ENCODE measurements around the gene NFIX. TPM values are rescaled to one million over a fixed set of nuclear protein-coding genes. Genes with fewer than 3 reads are reported as not detected.

The NFIX gene
- total RNA-seq, 2 experiments from 2014 or later, result 0.40 to 1.4 TPM

- ChIA-PET POLR2A (no interaction called here), CTCF (no interaction called here)
- no peak for DNase-seq
- H3K9me3 Mint-ChIP-seq (ENCODE audit: insufficient read depth), result no peaks in the 10 kb centered on the region
- no peak overlapping the region for H3K27ac Mint-ChIP-seq
- H3K4me1 Mint-ChIP-seq (ENCODE audit: low read depth), result peaks cover 17% of the 10 kb centered on the region
- H3K4me3 Mint-ChIP-seq, result no peak overlapping the region
- no peak for ATAC-seq
- H3K36me3 Mint-ChIP-seq (ENCODE audit: low read depth), result no peaks in the 10 kb centered on the region
- peaks cover 60% of the 10 kb centered on the region for H3K27me3 Mint-ChIP-seq (ENCODE audit: low read depth)
Observed at GRCh38 chr19:13019332-13019731, 24.1 kb downstream of the NFIX start.

- Mint-ChIP-seq H3K4me3 (no peak overlapping the region), H3K27ac (no peak overlapping the region), H3K9me3 (ENCODE audit: insufficient read depth) (no peaks in the 10 kb centered on the region), H3K36me3 (ENCODE audit: low read depth) (no peaks in the 10 kb centered on the region), H3K4me1 (ENCODE audit: low read depth) (peaks cover 17% of the 10 kb centered on the region), H3K27me3 (ENCODE audit: low read depth) (peaks cover 60% of the 10 kb centered on the region)
- ChIA-PET CTCF (interaction anchor here (2.4 kb wide), 1 partner anchor 55 kb away, joined by 10 read pairs; no protein-coding TSS in a partner anchor), POLR2A (no interaction called here)
- DNase-seq (no peak), ATAC-seq (no peak)
Observed at GRCh38 chr19:13020002-13020414, 24.7 kb downstream of the NFIX start.

GRCh38 chr19:13022111-13022858 lies 27.0 kb downstream of the NFIX start:
- H3K36me3 Mint-ChIP-seq (ENCODE audit: low read depth), result no peaks in the 10 kb centered on the region
- H3K9me3 Mint-ChIP-seq (ENCODE audit: insufficient read depth), result no peaks in the 10 kb centered on the region
- no peak overlapping the region for H3K27ac Mint-ChIP-seq
- ChIA-PET POLR2A (no interaction called here), CTCF (interaction anchor here (1.5 to 4.1 kb wide), 6 partner anchors 12 to 72 kb away, joined by 4 to 22 read pairs (median 8); no protein-coding TSS in a partner anchor)
- DNase-seq (no peak), ATAC-seq (no peak)
- H3K4me3 Mint-ChIP-seq, result no peak overlapping the region
- peaks cover 17% of the 10 kb centered on the region for H3K4me1 Mint-ChIP-seq (ENCODE audit: low read depth)
- H3K27me3 Mint-ChIP-seq (ENCODE audit: low read depth), result peaks cover 50% of the 10 kb centered on the region

GRCh38 chr19:13022859-13023636 lies 27.8 kb downstream of the NFIX start:
- Mint-ChIP-seq H3K9me3 (ENCODE audit: insufficient read depth) (no peaks in the 10 kb centered on the region), H3K27ac (no peak overlapping the region), H3K4me3 (peak overlapping the region; percentile 65), H3K36me3 (ENCODE audit: low read depth) (no peaks in the 10 kb centered on the region), H3K4me1 (ENCODE audit: low read depth) (peaks cover 17% of the 10 kb centered on the region), H3K27me3 (ENCODE audit: low read depth) (peaks cover 45% of the 10 kb centered on the region)
- ATAC-seq, result no peak
- ChIA-PET POLR2A (no interaction called here), CTCF (interaction anchor here (1.0 to 4.1 kb wide), 5 partner anchors 11 to 71 kb away, joined by 5 to 22 read pairs (median 6); no protein-coding TSS in a partner anchor)
- no peak for DNase-seq

- Mint-ChIP-seq H3K36me3 (ENCODE audit: low read depth) (no peaks in the 10 kb centered on the region), H3K27ac (no peak overlapping the region), H3K9me3 (ENCODE audit: insufficient read depth) (no peaks in the 10 kb centered on the region), H3K4me1 (ENCODE audit: low read depth) (peaks cover 17% of the 10 kb centered on the region), H3K27me3 (ENCODE audit: low read depth) (peaks cover 45% of the 10 kb centered on the region), H3K4me3 (peak overlapping the region; percentile 65)
- ATAC-seq (no peak), DNase-seq (no peak)
- POLR2A ChIA-PET, result no interaction called here
- CTCF ChIA-PET, result interaction anchor here (1.0 to 4.1 kb wide), 2 partner anchors 10 to 38 kb away, joined by 6 to 22 read pairs; no protein-coding TSS in a partner anchor
Observed at GRCh38 chr19:13023656-13024055, 28.4 kb downstream of the NFIX start.

- Mint-ChIP-seq H3K4me3 (peak overlapping the region; percentile 56), H3K36me3 (ENCODE audit: low read depth) (no peaks in the 10 kb centered on the region), H3K27ac (no peak overlapping the region), H3K9me3 (ENCODE audit: insufficient read depth) (no peaks in the 10 kb centered on the region), H3K27me3 (ENCODE audit: low read depth) (peaks cover 45% of the 10 kb centered on the region), H3K4me1 (ENCODE audit: low read depth) (peaks cover 17% of the 10 kb centered on the region)
- ATAC-seq, result peak; percentile 36
- ChIA-PET CTCF (interaction anchor here (1.0 to 4.1 kb wide), 3 partner anchors 10 to 59 kb away, joined by 3 to 22 read pairs (median 6); no protein-coding TSS in a partner anchor), POLR2A (no interaction called here)
- DNase-seq, result no peak
Observed at GRCh38 chr19:13024126-13024950, 29.1 kb downstream of the NFIX start.

GRCh38 chr19:13024951-13025697 lies 29.8 kb downstream of the NFIX start:
- Mint-ChIP-seq H3K27me3 (ENCODE audit: low read depth) (peaks cover 40% of the 10 kb centered on the region), H3K4me3 (no peak overlapping the region), H3K4me1 (ENCODE audit: low read depth) (peaks cover 17% of the 10 kb centered on the region), H3K36me3 (ENCODE audit: low read depth) (no peaks in the 10 kb centered on the region), H3K27ac (no peak overlapping the region), H3K9me3 (ENCODE audit: insufficient read depth) (no peaks in the 10 kb centered on the region)
- CTCF ChIA-PET, result interaction anchor here (1.2 kb wide), 1 partner anchor 60 kb away, joined by 3 read pairs; no protein-coding TSS in a partner anchor
- POLR2A ChIA-PET, result no interaction called here
- ATAC-seq (no peak), DNase-seq (no peak)

GRCh38 chr19:13025819-13026456 lies 30.7 kb downstream of the NFIX start:
- POLR2A ChIA-PET, result no interaction called here
- ATAC-seq (no peak), DNase-seq (no peak)
- peaks cover 36% of the 10 kb centered on the region for H3K27me3 Mint-ChIP-seq (ENCODE audit: low read depth)
- H3K9me3 Mint-ChIP-seq (ENCODE audit: insufficient read depth), result no peaks in the 10 kb centered on the region
- no peaks in the 10 kb centered on the region for H3K36me3 Mint-ChIP-seq (ENCODE audit: low read depth)
- CTCF ChIA-PET, result no interaction called here
- H3K4me1 Mint-ChIP-seq (ENCODE audit: low read depth), result peaks cover 17% of the 10 kb centered on the region
- H3K27ac Mint-ChIP-seq, result no peak overlapping the region
- H3K4me3 Mint-ChIP-seq, result no peak overlapping the region

- peaks cover 17% of the 10 kb centered on the region for H3K4me1 Mint-ChIP-seq (ENCODE audit: low read depth)
- DNase-seq, result no peak
- ChIA-PET CTCF (interaction anchor here (4.4 to 8.2 kb wide), 3 partner anchors 18 to 48 kb away, joined by 22 to 52 read pairs (median 29); no protein-coding TSS in a partner anchor), POLR2A (no interaction called here)
- H3K27me3 Mint-ChIP-seq (ENCODE audit: low read depth), result peaks cover 36% of the 10 kb centered on the region
- H3K36me3 Mint-ChIP-seq (ENCODE audit: low read depth), result no peaks in the 10 kb centered on the region
- no peak for ATAC-seq
- no peaks in the 10 kb centered on the region for H3K9me3 Mint-ChIP-seq (ENCODE audit: insufficient read depth)
- H3K4me3 Mint-ChIP-seq, result no peak overlapping the region
- H3K27ac Mint-ChIP-seq, result no peak overlapping the region
Observed at GRCh38 chr19:13026462-13027370, 31.4 kb downstream of the NFIX start.

- CTCF ChIA-PET, result interaction anchor here (1.2 to 8.2 kb wide), 4 partner anchors 17 to 62 kb away, joined by 5 to 52 read pairs (median 26); no protein-coding TSS in a partner anchor
- Mint-ChIP-seq H3K4me3 (no peak overlapping the region), H3K9me3 (ENCODE audit: insufficient read depth) (no peaks in the 10 kb centered on the region), H3K4me1 (ENCODE audit: low read depth) (peaks cover 15% of the 10 kb centered on the region), H3K27me3 (ENCODE audit: low read depth) (peaks cover 29% of the 10 kb centered on the region), H3K27ac (no peak overlapping the region), H3K36me3 (ENCODE audit: low read depth) (no peaks in the 10 kb centered on the region)
- POLR2A ChIA-PET, result no interaction called here
- ATAC-seq, result no peak
- no peak for DNase-seq
Observed at GRCh38 chr19:13027557-13027956, 32.3 kb downstream of the NFIX start.

All from activated CD8-positive, alpha-beta T cell treated with anti-CD3 and anti-CD28 coated beads, Interleukin-2, amount 10 ng/mL, durations not matched to agents 7 days and 5 days (primary cell).